Kidney epithelial cell (primary cell): ENCODE measurements around the gene CHCHD3. TPM values are rescaled to one million over a fixed set of nuclear protein-coding genes. Genes with fewer than 3 reads are reported as not detected.

Experiments used
- DNase-seq: peaks from one replicate; pipeline ENCODE4 v3.0.0-alpha.2; 2010; ENCODE audit warnings: low read depth
- H3K27me3 ChIP-seq: 2 replicates; pipeline ENCODE4 v1.6.0; 2011; ENCODE audit warnings: low read length; ENCODE audit not compliant: control insufficient read depth, insufficient read depth
- H3K36me3 ChIP-seq: 2 replicates; pipeline ENCODE4 v1.5.1; 2011; ENCODE audit warnings: low read length; ENCODE audit not compliant: control insufficient read depth, insufficient read depth
- H3K4me3 ChIP-seq: 2 replicates; pipeline ENCODE4 v1.5.1; 2011; ENCODE audit warnings: low read depth, mild to moderate bottlenecking, control low read depth, low read length
- CTCF ChIP-seq: IDR thresholded peaks from 2 replicates; pipeline ENCODE4 v1.5.1; 2011; ENCODE audit warnings: mild to moderate bottlenecking, moderate library complexity, low read length, control low read depth, inconsistent platforms; ENCODE audit not compliant: insufficient read depth, poor library complexity, severe bottlenecking
- total RNA-seq: library from RNA; depleted of rRNA; stranded (reverse); fragments of >200 nt; gene quantifications from 2 replicates; pipeline ENCODE4 v1.2.3, GENCODE V29; 2015

The CHCHD3 gene
- total RNA-seq, 1 donor from 2014 or later: 119 TPM

- TF ChIP-seq CTCF: no peak
- no peak overlapping the region for H3K4me3 ChIP-seq
- no peaks in the 10 kb centered on the region for H3K27me3 ChIP-seq
- DNase-seq: no peak
- no peaks in the 10 kb centered on the region for H3K36me3 ChIP-seq
Observed at GRCh38 chr7:133061357-133061756, 20.5 kb downstream of the CHCHD3 start.

GRCh38 chr7:133060004-133060403, 21.9 kb downstream of the CHCHD3 start:
- no peak for TF ChIP-seq CTCF
- Histone ChIP-seq H3K4me3 (no peak overlapping the region), H3K27me3 (no peaks in the 10 kb centered on the region), H3K36me3 (no peaks in the 10 kb centered on the region)
- no peak for DNase-seq

- Histone ChIP-seq H3K36me3 (no peaks in the 10 kb centered on the region), H3K4me3 (no peak overlapping the region), H3K27me3 (no peaks in the 10 kb centered on the region)
- TF ChIP-seq CTCF: no peak
- no peak for DNase-seq
Observed at GRCh38 chr7:133059263-133059662, 22.6 kb downstream of the CHCHD3 start.

- Histone ChIP-seq H3K36me3 (no peaks in the 10 kb centered on the region), H3K4me3 (no peak overlapping the region), H3K27me3 (no peaks in the 10 kb centered on the region)
- DNase-seq: no peak
- no peak for TF ChIP-seq CTCF
Observed at GRCh38 chr7:133056370-133057238, 25.3 kb downstream of the CHCHD3 start.

- H3K27me3 ChIP-seq: no peaks in the 10 kb centered on the region
- no peak for TF ChIP-seq CTCF
- H3K4me3 ChIP-seq: no peak overlapping the region
- no peak for DNase-seq
- H3K36me3 ChIP-seq: no peaks in the 10 kb centered on the region
Observed at GRCh38 chr7:133054162-133054840, 27.6 kb downstream of the CHCHD3 start.
